Raji (cell line): ENCODE measurements around the gene PCMT1.

Experiments used
- POLR2A ChIP-seq: IDR thresholded peaks from 2 replicates; pipeline ENCODE4 v1.6.1; 2011; ENCODE audit warnings: low read depth, low read length, control low read depth; ENCODE audit not compliant: insufficient read depth

The PCMT1 gene

DNA sequence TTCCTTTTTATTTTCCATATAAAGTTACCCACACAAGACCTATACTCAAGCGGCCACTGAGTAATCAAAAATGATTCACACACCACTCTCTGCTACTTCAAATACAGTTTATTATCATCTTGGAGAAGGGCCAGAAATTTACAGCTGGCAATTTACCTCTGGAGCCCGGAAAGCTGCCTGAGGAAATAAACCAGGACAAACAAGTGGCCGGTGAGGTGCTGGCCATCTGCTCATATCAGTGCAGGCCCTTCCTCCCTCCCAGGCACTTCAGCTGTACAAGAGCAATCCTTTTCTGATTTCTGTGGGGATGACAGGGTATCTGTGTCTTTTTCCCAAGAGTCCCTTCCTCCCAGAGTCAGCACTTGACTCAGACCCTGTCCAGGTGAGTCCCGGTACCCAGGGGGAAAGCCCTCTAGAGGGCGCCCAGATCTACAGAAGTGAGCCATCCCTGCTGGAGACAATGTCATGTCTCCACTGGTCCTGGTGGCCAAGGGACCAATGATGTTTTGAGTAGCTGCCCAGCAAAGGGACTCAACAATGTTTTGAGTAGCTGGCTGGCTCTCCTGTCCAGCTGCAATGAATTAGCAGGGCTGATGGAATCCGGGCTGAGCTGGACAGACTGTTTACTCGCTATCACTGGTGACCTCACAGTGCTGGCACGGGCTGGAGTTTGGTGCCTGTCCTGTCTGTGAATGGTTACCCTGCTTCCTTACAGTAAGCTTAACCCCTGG lies 91.0 kb downstream of the PCMT1 start:
- no peak for TF ChIP-seq POLR2A

DNA sequence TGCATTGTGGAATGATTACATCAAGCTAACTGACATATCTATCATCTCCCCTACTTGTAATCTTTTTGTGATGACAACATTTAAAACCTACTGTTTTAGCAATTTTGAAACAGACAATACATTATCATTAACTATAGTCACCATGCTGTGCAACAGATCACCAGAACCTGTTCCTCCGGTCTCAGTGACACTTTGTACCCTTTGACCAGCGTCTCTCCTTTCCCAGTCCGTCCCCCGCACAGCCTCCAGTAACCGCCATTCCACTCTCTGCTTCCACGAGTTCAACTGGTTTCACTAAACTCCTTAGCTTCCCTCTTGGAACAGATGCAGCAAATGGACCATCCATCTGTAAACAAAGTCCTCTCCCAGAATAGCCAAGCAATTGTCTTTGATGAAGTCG lies 92.8 kb downstream of the PCMT1 start:
- TF ChIP-seq POLR2A, result no peak

DNA sequence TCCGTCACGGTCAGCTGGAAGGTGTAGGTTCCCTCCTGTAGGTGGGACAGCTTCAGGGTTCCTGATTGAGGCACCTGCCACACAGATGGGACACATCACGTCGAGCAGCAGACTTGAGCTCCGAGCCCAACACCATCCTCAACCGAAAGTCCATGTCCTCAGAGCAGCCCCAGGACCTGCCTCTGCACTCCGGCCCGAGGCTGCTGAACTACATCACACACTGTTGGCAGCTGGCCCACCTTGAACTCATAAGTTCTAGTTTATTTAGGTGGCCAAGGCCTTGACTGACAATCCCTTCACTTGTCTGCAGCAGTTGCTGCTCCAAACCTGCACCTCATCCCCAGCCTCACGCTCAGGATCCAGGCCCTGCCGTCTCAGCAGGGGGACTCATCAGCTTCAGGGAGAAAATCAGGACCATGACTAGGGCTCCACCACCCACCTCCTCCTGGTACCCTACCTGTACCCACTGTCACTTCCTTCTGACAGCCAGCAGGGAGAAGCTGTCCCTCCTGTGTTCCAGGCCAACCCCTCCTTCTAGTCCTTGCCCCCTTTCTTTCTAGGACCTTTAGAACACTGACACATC lies 93.6 kb downstream of the PCMT1 start:
- TF ChIP-seq POLR2A, result no peak

DNA sequence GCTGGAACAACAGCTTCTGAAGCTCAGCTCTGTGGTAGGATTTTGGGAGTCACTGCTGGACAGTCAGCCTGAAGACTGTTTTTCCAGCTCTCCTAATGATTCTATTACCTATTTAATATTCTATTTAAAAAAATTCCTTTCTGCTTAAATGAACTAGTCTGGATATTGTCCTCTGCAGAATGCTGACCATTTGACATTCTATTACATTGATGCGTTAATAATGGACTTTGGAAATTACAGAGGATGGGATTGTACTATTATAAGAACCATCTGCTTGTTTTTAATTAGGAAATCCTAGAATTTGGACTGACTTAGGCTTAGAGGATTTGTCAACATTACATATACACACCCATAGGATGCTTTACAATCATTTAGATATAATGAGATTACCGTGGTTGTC lies 94.9 kb downstream of the PCMT1 start:
- no peak for TF ChIP-seq POLR2A

DNA sequence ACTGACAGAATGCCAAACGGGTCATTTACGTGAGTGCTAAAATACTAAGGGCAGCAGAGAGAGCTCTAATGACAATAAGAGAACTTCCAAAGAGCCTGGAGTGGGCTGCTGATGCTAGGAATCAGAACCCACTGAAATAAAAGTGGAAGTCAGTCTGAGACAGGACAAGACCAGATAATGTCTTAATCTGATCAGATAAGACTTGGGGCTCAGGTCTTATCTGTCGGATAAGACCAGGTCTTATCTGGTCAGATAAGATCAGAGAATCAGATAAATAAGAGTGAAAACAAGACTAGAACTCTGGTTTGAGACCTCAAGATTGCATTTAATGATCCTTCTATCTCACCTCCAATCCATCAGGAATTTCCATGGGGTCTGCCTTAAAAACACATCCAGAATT lies 96.0 kb downstream of the PCMT1 start:
- no peak for TF ChIP-seq POLR2A

DNA sequence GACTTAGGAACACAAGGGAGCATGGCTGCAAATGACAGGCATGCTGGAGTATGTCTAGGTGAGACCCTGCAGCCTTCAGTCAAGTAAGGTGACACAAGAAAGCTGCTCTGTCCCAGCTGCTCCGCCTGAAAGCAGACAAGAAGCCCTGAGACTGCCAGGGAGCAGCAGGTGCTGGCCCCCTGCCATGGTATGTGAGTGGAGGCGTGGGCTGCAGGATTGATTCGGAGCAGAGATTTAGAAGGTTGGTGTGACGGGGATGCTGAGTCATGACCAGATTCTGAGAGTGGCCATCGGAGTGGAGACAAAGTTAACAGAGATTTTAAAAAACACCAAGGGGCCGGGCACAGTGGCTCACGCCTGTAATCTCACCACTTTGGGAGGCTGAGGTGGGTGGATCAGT lies 96.8 kb downstream of the PCMT1 start:
- TF ChIP-seq POLR2A, result no peak

DNA sequence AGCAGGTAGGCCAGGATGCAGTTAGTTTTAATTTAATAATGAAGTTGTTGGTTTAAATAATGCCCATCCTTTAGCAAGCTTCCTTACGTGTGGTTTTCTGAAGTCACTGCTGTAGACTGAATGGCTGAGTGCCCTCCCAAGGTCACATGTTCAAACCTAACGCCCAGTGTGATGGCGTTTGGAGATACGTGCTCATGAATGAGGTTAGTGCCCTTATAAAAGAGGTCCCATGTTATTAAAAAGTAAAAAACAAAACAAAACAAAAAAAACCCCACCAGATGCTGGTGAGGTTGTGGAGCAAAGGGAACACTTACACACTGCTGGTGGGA lies 98.4 kb downstream of the PCMT1 start:
- no peak for TF ChIP-seq POLR2A

DNA sequence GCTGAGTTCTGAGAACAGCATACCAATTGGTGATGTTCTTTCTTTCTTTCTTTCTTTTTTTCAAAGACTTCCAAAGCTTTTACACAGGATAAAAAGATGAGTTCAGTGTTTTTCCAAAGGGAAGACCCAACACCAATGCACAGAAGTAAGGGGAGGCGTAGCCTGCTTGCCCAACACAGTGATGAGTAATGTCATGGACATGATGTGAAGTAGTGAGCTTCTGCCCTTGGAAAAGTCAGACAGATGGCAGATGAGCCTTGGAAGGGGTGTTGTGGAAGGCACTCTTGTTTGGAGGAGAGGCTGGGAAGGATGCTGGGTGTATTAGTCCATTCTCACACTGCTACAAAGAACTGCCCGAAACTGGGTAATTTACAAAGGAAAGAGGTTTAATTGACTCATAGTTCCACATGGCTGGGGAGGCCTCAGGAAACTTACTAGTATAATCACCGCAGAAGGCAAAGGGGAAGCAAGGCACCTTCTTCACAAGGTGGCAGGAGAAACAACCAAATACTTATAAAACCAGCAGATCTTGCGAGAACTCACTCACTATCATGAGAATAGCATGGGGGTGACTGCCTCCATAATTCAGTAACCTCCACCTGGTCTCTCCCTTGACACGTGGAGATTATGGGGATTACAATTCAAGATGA lies 102.0 kb downstream of the PCMT1 start:
- TF ChIP-seq POLR2A, result no peak

DNA sequence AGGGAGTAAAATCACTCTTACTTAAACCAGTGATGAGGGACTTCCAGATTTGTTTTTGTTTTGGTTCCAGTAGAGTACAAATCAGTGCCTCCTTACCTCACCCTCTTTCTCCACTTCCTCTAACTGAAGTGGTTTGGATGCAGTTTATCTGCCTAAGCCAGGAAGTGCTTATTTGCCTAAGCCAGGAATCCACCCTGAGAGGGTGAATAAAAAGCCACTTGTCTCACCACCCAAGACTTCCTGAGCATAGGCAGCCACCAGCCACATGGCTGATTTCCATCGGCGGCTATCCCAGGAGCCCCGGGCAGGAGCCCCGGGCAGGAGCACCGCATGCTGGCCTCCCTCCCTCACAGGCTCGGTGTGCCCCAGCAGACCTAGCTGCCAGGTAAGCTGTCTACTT lies 102.6 kb downstream of the PCMT1 start:
- TF ChIP-seq POLR2A, result peak; percentile 35; the same call in 1 of the 2 replicates

DNA sequence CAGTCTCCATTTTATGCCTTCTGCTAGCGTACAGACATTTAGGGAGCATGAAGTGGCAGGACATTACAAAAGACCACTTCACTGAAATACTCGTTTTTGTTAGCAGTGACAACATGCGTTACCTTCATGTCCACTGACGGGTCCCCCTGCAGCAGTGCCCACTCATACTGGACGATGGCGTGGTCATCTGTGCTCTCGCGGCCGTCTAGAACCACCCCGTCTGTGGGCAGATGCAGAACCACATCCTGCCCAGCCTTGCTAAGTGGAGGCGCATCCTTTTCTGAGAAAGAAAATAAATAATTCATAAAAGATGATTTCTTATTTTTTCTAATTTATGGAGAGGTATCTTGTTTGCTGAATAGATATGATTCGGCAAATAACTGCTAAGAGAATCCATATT lies 103.3 kb downstream of the PCMT1 start:
- no peak for TF ChIP-seq POLR2A

DNA sequence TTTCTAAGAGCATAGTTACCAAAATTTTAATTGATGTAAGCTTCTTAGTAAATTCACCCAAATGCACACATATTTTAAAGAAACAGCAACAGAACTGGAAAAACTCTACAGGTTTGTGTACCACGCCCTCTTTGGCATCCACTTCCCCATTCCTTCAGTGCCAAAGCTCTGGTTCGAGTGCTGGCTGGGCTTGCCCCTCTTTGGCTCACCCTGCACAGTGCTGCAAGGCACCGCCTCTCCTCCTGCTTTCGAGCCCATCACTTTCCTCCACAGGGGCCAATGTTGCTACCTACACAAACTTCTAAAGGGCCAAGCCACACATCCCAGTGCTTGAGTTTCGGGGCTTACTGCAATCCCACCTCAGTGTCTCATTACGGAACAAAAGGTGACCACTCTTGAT lies 105.0 kb downstream of the PCMT1 start:
- TF ChIP-seq POLR2A, result no peak

DNA sequence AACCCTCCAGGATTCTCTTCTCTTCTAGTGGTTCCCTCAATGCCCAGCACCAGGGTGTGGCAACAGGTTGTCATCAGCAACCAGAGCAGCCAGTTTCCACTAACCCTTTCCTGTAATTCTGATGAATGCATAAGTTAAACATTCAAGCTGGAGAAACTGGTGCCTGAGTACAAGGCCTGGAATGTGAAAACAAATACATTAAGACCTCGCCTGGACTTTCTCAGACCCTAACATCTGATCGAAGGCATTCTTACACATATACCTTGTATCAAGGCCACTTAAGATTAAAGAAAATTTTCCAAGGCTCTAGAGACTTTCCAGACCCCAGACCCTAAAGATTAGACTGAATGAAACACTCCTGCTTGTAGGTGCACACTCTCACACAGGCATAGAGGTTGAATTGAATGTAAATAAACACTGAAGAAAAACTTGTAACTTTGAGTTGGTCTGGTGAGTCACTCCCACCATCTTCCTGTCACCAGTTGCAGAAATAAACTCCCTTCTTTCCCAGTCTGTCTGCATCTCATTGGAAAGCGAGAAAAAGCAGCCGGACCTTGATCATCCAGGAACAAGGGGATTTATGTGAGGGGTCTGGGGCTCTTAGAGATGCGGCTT lies 105.6 kb downstream of the PCMT1 start:
- TF ChIP-seq POLR2A, result no peak

DNA sequence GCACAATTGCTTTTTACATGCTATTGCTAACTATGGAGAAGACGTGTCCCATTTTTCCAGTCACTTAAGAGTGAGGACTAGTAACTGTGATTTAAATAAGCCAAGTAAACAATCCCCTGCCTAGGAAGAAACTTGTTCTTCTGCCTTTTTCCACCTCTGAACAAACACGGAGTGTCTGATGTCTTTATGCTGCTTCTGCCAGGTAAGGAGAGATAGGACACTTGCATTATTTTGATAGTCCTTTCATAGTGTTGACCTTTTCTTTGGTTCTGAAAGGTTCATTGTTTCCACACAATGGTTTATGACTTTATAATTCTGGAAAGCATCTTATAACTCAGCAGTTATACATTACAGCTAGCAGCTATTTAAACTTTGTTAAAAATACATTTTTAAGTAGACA lies 106.2 kb downstream of the PCMT1 start:
- no peak for TF ChIP-seq POLR2A

DNA sequence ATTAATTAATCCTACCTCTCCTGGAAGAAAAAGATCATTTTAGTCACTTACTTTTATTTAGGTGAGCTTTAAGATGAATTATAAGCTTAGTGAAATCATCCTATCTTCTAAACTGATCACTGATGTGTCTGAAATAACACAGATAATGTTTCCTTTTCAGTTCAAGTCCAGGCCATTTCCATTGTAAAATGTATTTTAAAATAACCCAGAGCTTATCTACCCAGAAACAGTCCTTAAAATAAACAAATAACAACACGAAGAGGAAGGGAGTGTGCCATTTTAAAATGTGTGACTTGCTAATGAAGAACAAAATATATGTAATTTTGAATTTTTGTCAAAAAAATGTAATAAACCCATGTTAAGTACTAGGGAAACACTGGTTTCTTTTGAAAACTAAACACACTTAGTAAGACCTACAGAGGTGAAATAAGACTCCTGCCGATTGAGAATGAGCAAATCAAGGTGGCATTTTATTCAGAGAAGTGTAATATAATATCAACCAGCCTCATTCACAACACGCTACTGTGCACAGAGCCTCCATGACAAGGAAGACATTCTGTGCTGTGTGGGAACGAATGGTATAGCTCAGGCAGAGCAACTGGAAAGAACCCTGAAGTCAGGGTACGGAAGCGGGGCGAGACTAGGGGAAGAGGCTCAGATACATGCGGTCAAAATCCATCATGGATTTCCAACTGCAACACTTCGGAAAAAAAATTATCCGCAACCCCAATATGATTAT lies 106.9 kb downstream of the PCMT1 start:
- no peak for TF ChIP-seq POLR2A

DNA sequence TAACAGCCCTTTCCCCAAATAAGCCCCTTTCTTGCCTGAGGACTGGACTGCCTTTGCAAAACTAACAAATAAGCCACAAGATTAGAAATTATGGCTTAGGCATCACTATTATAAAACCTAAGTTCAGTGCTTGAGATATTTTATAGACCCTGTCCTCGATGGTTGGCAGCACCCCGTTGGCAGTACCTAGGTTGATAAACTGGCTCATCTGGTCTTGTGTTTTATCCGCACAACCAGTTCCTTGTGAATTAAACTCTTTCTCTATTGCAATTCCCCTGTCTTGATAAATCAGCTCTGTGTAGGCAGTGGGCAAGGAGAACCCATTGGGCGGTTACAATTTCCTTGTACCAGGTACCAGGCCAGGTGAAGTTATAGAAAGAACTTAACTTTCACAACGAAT lies 108.0 kb downstream of the PCMT1 start:
- no peak for TF ChIP-seq POLR2A

DNA sequence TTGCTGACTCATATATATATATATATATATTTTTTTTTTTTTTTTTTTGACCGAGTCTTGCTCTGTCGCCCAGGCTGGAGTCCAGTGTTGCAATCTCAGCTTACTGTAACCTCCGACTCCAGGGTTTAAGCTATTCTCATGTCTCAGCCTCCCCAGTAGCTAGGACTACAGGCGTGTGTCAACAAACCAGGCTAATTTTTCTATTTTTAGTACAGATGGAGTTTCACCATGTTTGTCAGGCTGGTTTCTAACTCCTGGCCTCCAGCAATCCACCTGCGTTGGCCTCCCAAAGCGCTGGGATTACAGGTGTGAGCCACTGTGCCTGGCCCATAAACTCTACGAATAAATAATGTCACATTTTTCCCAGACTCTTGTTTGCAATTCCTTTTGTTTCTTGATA lies 109.8 kb downstream of the PCMT1 start:
- TF ChIP-seq POLR2A, result no peak

DNA sequence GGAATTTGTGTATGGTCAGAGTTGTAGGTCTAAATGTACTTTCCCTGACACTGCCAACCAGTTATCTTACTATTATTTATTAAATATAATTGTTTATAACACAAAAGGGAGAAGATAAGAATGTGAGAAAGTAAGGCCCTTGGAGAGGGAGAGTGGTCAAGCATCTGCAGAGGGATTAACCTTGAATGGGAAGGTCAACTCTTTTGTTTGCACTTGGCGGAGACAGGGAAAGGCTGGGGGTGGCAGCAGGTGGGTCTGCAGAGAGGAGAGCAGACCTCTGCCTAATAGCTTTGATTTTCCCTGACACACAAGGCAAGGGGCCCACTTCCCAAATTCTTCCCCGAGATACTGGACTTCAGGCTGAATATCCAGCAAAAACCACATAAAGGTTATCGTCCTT lies 110.4 kb downstream of the PCMT1 start:
- no peak for TF ChIP-seq POLR2A

DNA sequence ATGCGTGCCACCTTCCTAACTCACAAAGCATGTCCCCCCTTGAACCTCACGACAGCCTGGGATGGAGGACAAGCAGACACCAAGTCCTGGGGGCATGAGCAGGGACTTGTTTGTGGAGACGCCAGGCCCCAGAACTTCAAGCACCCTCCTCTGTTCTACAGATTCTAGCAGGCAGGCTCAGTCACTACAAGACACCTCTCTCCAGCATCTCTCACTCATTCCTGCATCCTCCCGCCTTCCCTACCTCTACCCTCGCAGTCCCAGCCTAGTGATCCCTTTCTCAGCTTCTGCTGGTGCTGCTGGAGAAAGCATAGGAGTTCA lies 110.9 kb downstream of the PCMT1 start:
- TF ChIP-seq POLR2A, result no peak
